Transverse colon (tissue), 4 donors: ENCODE measurements around the gene SLC10A1. TPM values are rescaled to one million over a fixed set of nuclear protein-coding genes. Genes with fewer than 3 reads are reported as not detected.

Source experiments
- DNase-seq: peaks from one replicate; pipeline ENCODE4 v3.0.0-alpha.2; 2019
- H3K27ac ChIP-seq, 4 donors: fragments of 200-600 bp; sonication (generic); 2 replicates each; pipeline ENCODE4 v1.5.1; 2016 to 2018; ENCODE audit warnings: inconsistent platforms in 4 of 4
- H3K27me3 ChIP-seq: fragments of 200-600 bp; sonication (generic); 2 replicates; pipeline ENCODE4 v1.5.1; 2017; ENCODE audit warnings: inconsistent platforms
- H3K36me3 ChIP-seq, 4 donors: fragments of 200-600 bp; sonication (generic); 2 replicates each; pipeline ENCODE4 v1.5.1; 2017 to 2019; ENCODE audit warnings: inconsistent platforms in 4 of 4
- H3K4me1 ChIP-seq, 4 donors: fragments of 200-600 bp; sonication (generic); 2 replicates each; pipeline ENCODE4 v1.5.1; 2017 to 2020; ENCODE audit warnings: inconsistent platforms in 4 of 4
- H3K4me3 ChIP-seq, 4 donors: fragments of 200-600 bp; sonication (generic); 1 replicate in 1 of 4; 2 replicates in 3 of 4; pipeline versions ENCODE4 v1.5.1 to v1.6.1; 2017 to 2019; ENCODE audit warnings: inconsistent platforms in 4 of 4
- H3K9me3 ChIP-seq, 2 donors: fragments of 200-600 bp; sonication (generic); 2 replicates each; pipeline ENCODE4 v1.5.1; 2017 to 2019; ENCODE audit warnings: inconsistent platforms in 2 of 2
- EP300 ChIP-seq: sonication (generic); formaldehyde crosslinking; IDR thresholded peaks from one replicate; pipeline ENCODE4 v1.6.1; 2017; ENCODE audit warnings: antibody characterized with exemption, low read depth
- POLR2A ChIP-seq: fragments of 450-650 bp; IDR thresholded peaks from one replicate; pipeline ENCODE4 v1.6.1; 2016; ENCODE audit warnings: antibody characterized with exemption, mild to moderate bottlenecking, moderate library complexity
- POLR2AphosphoS5 ChIP-seq, 3 donors: sonication (generic); formaldehyde crosslinking; IDR thresholded peaks; one replicate each; pipeline ENCODE4 v1.6.1; 2016; ENCODE audit warnings: antibody characterized with exemption in 3 of 3
- WGBS, 2 donors: methylation state at CpG; one replicate each; pipeline ENCODE4 v1.1.5; 2018; ENCODE audit warnings: low coverage in 1 of 2; 5-methylcytosine and 5-hydroxymethylcytosine counted together
- in situ Hi-C, 4 donors: fragments of 200-750 bp; cut with MboI; loops; one replicate each; pipeline versions ENCODE4 v1.15.0 to v1.15.1; 2017; ENCODE audit warnings: low sequenced_read_pairs in 3 of 4, low pct_ligation_motif_present in 1 of 4, low pct_unique_long_range_greater_than_20kb in 1 of 4
- intact Hi-C: fragments of 100-400 bp; cut with DNase I; formaldehyde crosslinking; loops from one replicate; pipeline ENCODE4 v1.15.1; 2023; ENCODE audit warnings: low total_unique reads
- total RNA-seq, 4 donors: library from RNA; depleted of rRNA; stranded (reverse); fragments of >200 nt; gene quantifications; one replicate each; pipeline ENCODE4 v1.1.0, GENCODE V29; 2016
- TF ChIP-seq, protein P1 (sequence below), 5 experiments: fragments of 200-600 bp in 3 of 5; fragments of 450-650 bp in 2 of 5; sonication (generic) in 3 of 5; IDR thresholded peaks; 1 replicate in 2 of 5; 2 replicates in 3 of 5; pipeline ENCODE4 v1.5.1; 2016 to 2017; ENCODE audit warnings: antibody characterized with exemption in 5 of 5, inconsistent platforms in 3 of 5, mild to moderate bottlenecking in 2 of 5, moderate library complexity in 1 of 5

The SLC10A1 gene
- total RNA-seq, 4 donors from 2014 or later, result 0.27 TPM; not detected in 3

DNA sequence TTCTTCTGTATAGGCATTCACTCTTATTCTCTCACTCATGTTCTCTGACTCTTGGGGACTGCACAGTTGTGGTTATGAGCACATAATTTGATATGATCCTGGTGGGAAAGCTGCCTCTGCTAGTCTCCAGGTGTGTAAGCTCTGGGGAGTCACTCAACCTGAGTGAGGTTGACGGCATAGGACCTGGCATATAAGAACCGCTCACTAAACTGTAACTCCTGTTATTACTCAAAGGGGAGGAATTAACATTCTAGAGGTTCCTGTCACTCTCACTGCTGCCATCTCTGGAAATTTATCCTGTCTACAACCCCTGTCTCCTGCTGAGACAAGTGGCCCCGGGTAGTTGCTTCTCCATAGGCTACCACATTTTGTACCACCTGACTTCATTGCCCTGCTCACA lies 16.1 kb downstream of the SLC10A1 start:
- no peak overlapping the region for H3K27ac ChIP-seq
- no peaks in the 10 kb centered on the region for H3K27me3 ChIP-seq
- DNase-seq, result no peak
- intact Hi-C loops (no loop called here), in situ Hi-C loops (no loop called here)
- peaks cover 0 to 40% (median 7%) of the 10 kb centered on the region in 4 donors for H3K36me3 ChIP-seq
- TF ChIP-seq POLR2A, result no peak
- TF ChIP-seq, protein P1, sequence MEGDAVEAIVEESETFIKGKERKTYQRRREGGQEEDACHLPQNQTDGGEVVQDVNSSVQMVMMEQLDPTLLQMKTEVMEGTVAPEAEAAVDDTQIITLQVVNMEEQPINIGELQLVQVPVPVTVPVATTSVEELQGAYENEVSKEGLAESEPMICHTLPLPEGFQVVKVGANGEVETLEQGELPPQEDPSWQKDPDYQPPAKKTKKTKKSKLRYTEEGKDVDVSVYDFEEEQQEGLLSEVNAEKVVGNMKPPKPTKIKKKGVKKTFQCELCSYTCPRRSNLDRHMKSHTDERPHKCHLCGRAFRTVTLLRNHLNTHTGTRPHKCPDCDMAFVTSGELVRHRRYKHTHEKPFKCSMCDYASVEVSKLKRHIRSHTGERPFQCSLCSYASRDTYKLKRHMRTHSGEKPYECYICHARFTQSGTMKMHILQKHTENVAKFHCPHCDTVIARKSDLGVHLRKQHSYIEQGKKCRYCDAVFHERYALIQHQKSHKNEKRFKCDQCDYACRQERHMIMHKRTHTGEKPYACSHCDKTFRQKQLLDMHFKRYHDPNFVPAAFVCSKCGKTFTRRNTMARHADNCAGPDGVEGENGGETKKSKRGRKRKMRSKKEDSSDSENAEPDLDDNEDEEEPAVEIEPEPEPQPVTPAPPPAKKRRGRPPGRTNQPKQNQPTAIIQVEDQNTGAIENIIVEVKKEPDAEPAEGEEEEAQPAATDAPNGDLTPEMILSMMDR (IDR thresholded peaks at IDR 0.05), result no peak
- no peak for TF ChIP-seq POLR2AphosphoS5 (IDR thresholded peaks at IDR 0.05)
- TF ChIP-seq EP300, result no peak
- no peaks in the 10 kb centered on the region for H3K9me3 ChIP-seq
- 83 to 87% methylated on average over 3 of the region's 3 CpGs for WGBS, 2 donors
- H3K4me3 ChIP-seq, result no peak overlapping the region
- peaks cover 0 to 18% (median 0%) of the 10 kb centered on the region in 4 donors for H3K4me1 ChIP-seq

DNA sequence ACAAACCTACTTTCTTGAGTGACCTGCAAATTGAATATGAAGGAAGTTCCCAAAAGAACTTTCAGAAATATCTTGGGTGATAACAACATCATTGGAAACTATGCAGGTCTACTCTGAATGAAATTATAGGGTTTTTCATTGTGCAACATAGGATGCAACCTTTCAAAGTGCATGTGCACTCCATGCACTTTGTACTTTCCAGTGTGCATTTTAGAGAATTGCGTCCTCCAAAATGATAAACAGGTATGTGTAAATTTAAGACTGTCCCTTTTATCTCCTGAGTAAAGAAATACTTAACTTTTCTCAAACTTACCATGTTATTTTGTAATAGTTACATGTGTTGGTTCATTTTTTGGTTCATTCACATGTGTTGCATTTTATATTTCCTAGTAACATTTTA lies 16.9 kb downstream of the SLC10A1 start:
- TF ChIP-seq, protein P1 (IDR thresholded peaks at IDR 0.05), result no peak
- no peak for TF ChIP-seq POLR2AphosphoS5 (IDR thresholded peaks at IDR 0.05)
- TF ChIP-seq EP300, result no peak
- H3K4me1 ChIP-seq, result peaks cover 0 to 23% (median 0%) of the 10 kb centered on the region in 4 donors
- DNase-seq, result no peak
- in situ Hi-C loops, result no loop called here
- peaks cover 0 to 47% (median 7%) of the 10 kb centered on the region in 4 donors for H3K36me3 ChIP-seq
- H3K27me3 ChIP-seq, result no peaks in the 10 kb centered on the region
- WGBS, 2 donors, result 96 to 100% methylated on average over 1 of the region's 1 CpG
- no peak overlapping the region for H3K27ac ChIP-seq
- intact Hi-C loops, result no loop called here
- H3K9me3 ChIP-seq, result no peaks in the 10 kb centered on the region
- no peak overlapping the region for H3K4me3 ChIP-seq

DNA sequence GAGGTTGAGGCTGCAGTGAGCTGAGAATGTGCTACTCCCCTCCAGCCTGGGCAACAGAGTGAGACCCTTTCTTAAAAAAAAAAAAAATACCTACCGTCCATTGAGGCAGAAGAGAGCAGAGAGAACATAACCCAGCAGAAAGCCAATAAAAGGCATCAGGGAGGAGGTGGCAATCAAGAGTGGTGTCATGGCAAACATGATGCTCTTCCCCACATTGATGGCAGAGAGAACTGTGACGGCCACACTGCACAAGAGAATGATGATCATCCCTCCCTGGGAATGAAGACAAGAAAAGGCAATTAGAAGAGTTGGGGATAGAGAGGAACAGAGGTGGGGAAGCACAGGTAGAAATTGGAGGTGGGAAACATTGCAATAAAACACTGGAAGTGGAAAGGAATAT lies 18.0 kb downstream of the SLC10A1 start:
- Histone ChIP-seq H3K36me3 (peaks cover 0 to 53% (median 9%) of the 10 kb centered on the region in 4 donors), H3K27ac (no peak overlapping the region), H3K4me1 (peaks cover 0 to 23% (median 0%) of the 10 kb centered on the region in 4 donors), H3K4me3 (no peak overlapping the region), H3K27me3 (no peaks in the 10 kb centered on the region), H3K9me3 (no peaks in the 10 kb centered on the region)
- no peak for DNase-seq
- TF ChIP-seq POLR2A (peak; percentile 21), POLR2AphosphoS5 (IDR thresholded peaks at IDR 0.05) (no peak)
- intact Hi-C loops, result no loop called here
- in situ Hi-C loops, result no loop called here
- 81 to 100% methylated on average over 1 to 2 of the region's 2 CpGs for WGBS, 2 donors

DNA sequence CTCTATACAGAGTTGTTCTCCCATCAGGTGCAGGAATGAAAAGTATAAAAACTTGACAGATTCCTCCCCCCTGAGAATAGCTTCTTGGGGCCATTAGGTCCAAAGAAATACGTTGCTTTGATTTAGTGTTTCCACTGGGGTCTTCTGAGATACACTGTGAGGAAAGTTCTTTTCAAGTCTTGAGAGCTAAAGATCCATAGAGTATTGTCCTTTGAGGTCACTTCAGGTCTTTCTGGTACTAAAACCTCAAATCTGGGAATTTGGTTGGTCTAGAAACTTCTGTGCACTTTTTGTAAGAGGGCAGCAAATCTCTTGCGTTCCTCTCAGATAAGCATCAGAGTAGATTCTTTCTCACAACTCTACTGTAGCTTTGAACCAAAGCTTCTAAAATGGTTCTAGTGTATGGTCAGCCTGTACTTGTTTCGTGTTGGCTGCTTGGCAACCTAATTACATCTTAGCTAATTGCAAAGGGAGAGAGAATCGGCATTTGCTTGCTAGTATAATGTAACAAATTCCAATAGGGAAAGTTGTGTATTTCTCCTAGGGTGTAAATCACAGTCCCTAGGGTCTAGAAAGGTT lies 20.1 kb downstream of the SLC10A1 start:
- Histone ChIP-seq H3K4me3 (no peak overlapping the region), H3K4me1 (peaks cover 0 to 41% (median 0%) of the 10 kb centered on the region in 4 donors), H3K27me3 (no peaks in the 10 kb centered on the region), H3K27ac (no peak overlapping the region), H3K9me3 (no peaks in the 10 kb centered on the region), H3K36me3 (peaks cover 0 to 75% (median 18%) of the 10 kb centered on the region in 4 donors)
- DNase-seq, result no peak
- intact Hi-C loops, result no loop called here
- in situ Hi-C loops, result no loop called here
- no peak for TF ChIP-seq POLR2A
- TF ChIP-seq, protein P1 (IDR thresholded peaks at IDR 0.05), result no peak
- TF ChIP-seq EP300, result no peak
- no peak for TF ChIP-seq POLR2AphosphoS5 (IDR thresholded peaks at IDR 0.05)
- WGBS, 2 donors, result 65 to 82% methylated on average over 3 to 4 of the region's 4 CpGs

DNA sequence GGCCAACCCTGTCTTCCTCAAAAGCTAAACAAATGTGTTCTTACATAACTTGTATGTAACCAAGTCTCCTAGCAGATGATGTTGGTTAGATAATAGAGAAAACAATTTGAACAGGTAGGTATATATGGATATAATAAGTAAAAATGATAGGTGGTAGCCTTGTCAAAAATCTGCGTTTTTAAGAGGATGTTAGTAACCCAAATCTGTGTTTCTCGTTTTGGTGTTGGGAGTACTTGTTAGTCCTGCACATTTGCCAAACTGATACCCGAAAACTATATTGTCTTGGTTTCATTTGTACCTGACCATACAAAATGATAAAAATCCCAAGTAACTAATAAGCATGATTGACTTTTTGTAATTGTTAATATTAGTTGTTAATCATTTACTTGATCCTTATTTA lies 22.0 kb downstream of the SLC10A1 start:
- peaks cover 0 to 89% (median 28%) of the 10 kb centered on the region in 4 donors for H3K36me3 ChIP-seq
- no peak for DNase-seq
- WGBS, 2 donors, result 76 to 82% methylated on average over 3 of the region's 3 CpGs
- TF ChIP-seq POLR2AphosphoS5 (IDR thresholded peaks at IDR 0.05) (peak in 1 of 3 donors; percentile 10), POLR2A (no peak), EP300 (no peak)
- TF ChIP-seq, protein P1 (IDR thresholded peaks at IDR 0.05), result no peak
- in situ Hi-C loops (no loop called here), intact Hi-C loops (no loop called here)
- H3K4me3 ChIP-seq, result no peak overlapping the region
- H3K9me3 ChIP-seq, result no peaks in the 10 kb centered on the region
- peaks cover 0 to 60% (median 8%) of the 10 kb centered on the region in 4 donors for H3K4me1 ChIP-seq
- no peaks in the 10 kb centered on the region for H3K27me3 ChIP-seq
- H3K27ac ChIP-seq, result no peak overlapping the region
